ENCODE data around the gene CACNA1B. TPM values are rescaled to one million over a fixed set of nuclear protein-coding genes. Genes with fewer than 3 reads are reported as not detected.

CACNA1B gene
- total RNA-seq, 1 donor from 2014 or later: not detected

- DNase-seq (ENCODE audit: low read depth) (no peak), FAIRE-seq (no peak)
- no peaks in the 10 kb centered on the region for H3K36me3 ChIP-seq (ENCODE audit: control insufficient read depth, insufficient read depth, low read length)
- TF ChIP-seq CTCF (IDR thresholded peaks at IDR 0.05; ENCODE audit: insufficient read depth, low read length, severe bottlenecking): no peak
- H3K4me3 ChIP-seq (ENCODE audit: low read depth, low read length): no peak overlapping the region
- no peaks in the 10 kb centered on the region for H3K27me3 ChIP-seq (ENCODE audit: control insufficient read depth, insufficient read depth, low read length)
Measured at GRCh38 chr9:138031186-138031585, 153.6 kb downstream of the CACNA1B start.

- FAIRE-seq (no peak), DNase-seq (ENCODE audit: low read depth) (no peak)
- no peak for TF ChIP-seq CTCF (IDR thresholded peaks at IDR 0.05; ENCODE audit: insufficient read depth, low read length, severe bottlenecking)
- Histone ChIP-seq H3K27me3 (ENCODE audit: control insufficient read depth, insufficient read depth, low read length) (no peaks in the 10 kb centered on the region), H3K36me3 (ENCODE audit: control insufficient read depth, insufficient read depth, low read length) (no peaks in the 10 kb centered on the region), H3K4me3 (ENCODE audit: low read depth, low read length) (no peak overlapping the region)
Measured at GRCh38 chr9:138033950-138034349, 156.4 kb downstream of the CACNA1B start.

- no peak overlapping the region for H3K4me3 ChIP-seq (ENCODE audit: low read depth, low read length)
- no peak for DNase-seq (ENCODE audit: low read depth)
- no peaks in the 10 kb centered on the region for H3K27me3 ChIP-seq (ENCODE audit: control insufficient read depth, insufficient read depth, low read length)
- no peak for TF ChIP-seq CTCF (IDR thresholded peaks at IDR 0.05; ENCODE audit: insufficient read depth, low read length, severe bottlenecking)
- H3K36me3 ChIP-seq (ENCODE audit: control insufficient read depth, insufficient read depth, low read length): no peaks in the 10 kb centered on the region
- no peak for FAIRE-seq
Measured at GRCh38 chr9:138037140-138037539, 159.6 kb downstream of the CACNA1B start.

- FAIRE-seq: no peak
- Histone ChIP-seq H3K4me3 (ENCODE audit: low read depth, low read length) (no peak overlapping the region), H3K36me3 (ENCODE audit: control insufficient read depth, insufficient read depth, low read length) (no peaks in the 10 kb centered on the region), H3K27me3 (ENCODE audit: control insufficient read depth, insufficient read depth, low read length) (no peaks in the 10 kb centered on the region)
- TF ChIP-seq CTCF (IDR thresholded peaks at IDR 0.05; ENCODE audit: insufficient read depth, low read length, severe bottlenecking): no peak
- DNase-seq (ENCODE audit: low read depth): no peak
Measured at GRCh38 chr9:138038244-138038671, 160.7 kb downstream of the CACNA1B start.

- FAIRE-seq: no peak
- Histone ChIP-seq H3K4me3 (ENCODE audit: low read depth, low read length) (no peak overlapping the region), H3K27me3 (ENCODE audit: control insufficient read depth, insufficient read depth, low read length) (no peaks in the 10 kb centered on the region), H3K36me3 (ENCODE audit: control insufficient read depth, insufficient read depth, low read length) (no peaks in the 10 kb centered on the region)
- no peak for DNase-seq (ENCODE audit: low read depth)
- TF ChIP-seq CTCF (IDR thresholded peaks at IDR 0.05; ENCODE audit: insufficient read depth, low read length, severe bottlenecking): no peak
Measured at GRCh38 chr9:138040446-138041430, 163.2 kb downstream of the CACNA1B start.

Measured in bronchial epithelial cell (primary cell).